GDM1 (cell line): Measurements from ENCODE around the gene SH3BGRL2.
A peak's percentile ranks its signal among the peaks of the same experiment; 100 is the strongest.
"Not testable (repeated sequence)": the region's sequence is repeated elsewhere in the genome, so short reads cannot be mapped to it uniquely, and the experiment has no call there.

ENCODE experiments used
- DNase-seq: peaks from one replicate; lab custom pipeline; 2025; lab: John Stamatoyannopoulos, UW

The SH3BGRL2 gene

GRCh38 chr6:79614326-79615305 is 16.5 kb upstream of the SH3BGRL2 start:
- no peak for DNase-seq

- no peak for DNase-seq
These were observed 13.6 kb upstream of the SH3BGRL2 start for GRCh38 chr6:79617518-79617941.

DNA sequence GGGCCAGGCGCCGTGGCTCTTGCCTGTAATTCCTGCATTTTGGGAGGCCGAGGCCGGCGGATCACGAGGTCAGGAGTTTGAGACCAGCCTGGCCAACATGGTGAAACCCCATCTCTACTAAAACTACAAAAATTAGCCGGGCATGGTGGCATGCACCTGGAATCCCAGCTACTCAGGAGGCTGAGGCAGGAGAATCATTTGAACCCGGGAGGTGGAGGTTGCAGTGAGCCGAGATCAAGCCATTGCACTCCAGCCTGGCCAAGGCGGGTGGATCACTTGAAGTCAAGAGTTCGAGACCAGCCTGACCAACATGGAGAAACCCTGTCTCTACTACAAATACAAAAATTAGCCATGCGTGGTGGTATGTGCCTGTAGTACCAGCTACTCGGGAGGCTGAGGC is 12.7 kb upstream of the SH3BGRL2 start:
- DNase-seq, result not testable (repeated sequence)

GRCh38 chr6:79621579-79621978 is 9.6 kb upstream of the SH3BGRL2 start:
- no peak for DNase-seq

GRCh38 chr6:79622364-79622763 is 8.8 kb upstream of the SH3BGRL2 start:
- DNase-seq, result no peak

DNA sequence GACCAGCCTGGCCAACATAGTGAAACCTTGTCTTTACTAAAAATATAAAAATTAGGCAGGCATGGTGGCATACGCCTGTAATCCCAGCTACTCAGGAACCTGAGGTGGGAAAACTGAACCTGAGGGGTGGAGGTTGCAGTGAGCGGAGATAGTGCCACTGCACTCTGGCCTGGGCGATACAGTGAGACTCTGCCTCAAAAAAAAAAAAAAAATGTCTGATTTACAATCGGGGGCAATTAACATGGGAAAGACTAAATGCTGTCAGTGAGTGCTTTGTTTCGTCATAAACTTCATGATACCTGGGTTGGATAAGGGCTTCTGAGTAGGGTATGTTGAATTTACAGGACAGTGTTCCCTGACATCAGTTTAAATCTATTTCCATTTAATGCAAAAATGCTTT is 8.0 kb upstream of the SH3BGRL2 start:
- DNase-seq, result no peak

DNA sequence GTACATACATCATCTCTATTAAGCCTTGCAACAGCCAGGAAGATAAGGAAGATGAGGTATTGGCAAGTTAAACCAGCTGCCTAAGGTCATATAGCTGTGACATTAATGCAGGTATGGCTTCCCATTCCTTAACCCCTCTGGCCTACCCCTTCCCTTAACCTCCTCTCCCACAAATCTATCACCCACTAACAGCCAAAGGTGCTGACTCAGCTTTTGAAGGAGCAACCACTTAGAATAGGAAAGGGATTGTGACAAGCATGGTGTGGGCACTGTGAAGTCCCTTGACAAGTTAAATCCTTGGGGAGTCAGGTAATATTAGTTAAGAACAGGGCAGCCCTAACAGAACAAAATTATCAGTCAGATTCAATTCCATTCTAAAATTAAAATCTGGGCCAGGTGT is 5.4 kb upstream of the SH3BGRL2 start:
- no peak for DNase-seq

DNA sequence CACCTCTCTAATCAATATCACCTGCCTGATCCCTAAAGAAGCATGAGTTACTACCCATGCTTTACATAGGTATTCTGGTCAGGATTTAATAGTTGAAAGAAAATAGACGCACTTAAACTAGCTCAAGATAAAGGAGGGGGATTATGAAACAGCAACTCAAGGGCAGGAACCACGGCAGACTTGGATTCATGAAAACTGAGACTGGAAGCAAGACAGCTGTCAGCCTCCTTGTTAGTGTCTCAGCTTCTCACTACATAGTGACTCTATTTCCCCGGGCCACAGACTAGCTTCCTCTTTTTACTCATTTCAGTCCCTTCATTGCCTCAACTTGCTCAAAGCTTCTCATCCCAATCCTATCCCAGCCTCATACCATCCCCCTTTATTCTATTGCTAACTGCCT is 4.3 kb upstream of the SH3BGRL2 start:
- no peak for DNase-seq

DNA sequence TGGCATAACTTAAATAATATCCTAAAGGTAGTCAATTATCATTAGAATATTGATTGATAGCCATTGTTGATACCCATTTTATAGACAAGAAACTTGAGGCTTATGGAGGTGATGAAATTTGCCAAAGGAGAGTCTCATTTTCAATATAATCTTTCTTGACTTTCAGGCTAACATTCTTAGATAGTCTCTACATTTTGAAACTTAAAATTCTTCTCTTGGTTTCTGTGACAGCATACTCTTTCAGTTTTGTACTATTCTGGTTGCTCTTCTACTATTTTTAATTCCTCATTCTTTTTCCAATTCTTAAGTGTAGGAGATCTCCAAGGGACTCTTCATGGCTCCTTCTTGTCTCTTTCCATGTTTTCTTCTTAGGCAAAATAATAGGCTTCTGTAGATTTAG is 3.7 kb upstream of the SH3BGRL2 start:
- no peak for DNase-seq

GRCh38 chr6:79628466-79629288 is 2.5 kb upstream of the SH3BGRL2 start:
- no peak for DNase-seq

DNA sequence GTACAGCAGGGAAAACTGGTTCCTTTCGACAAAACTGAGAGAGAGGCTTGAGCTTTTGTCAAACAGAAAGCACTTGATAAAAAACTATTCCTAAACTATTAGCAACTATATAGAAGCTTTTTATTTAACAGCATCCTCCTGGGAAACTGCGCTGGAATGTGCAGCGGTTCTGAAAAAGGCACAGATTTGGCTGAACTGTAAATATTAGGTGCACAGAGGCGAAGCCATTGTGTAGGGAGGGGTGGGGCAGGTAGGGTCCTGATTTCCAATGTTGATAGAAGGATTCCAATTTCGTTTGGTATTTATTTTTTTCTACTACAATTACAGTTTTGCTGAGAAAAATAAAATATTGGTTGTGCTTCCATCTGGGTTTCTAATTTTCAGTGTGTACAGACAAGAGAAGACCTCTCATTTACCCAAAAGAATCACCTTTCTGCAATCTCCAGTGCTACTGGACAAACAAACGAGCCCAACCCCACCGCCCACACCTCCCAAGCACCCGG is 698 bp upstream of the SH3BGRL2 start:
- no peak for DNase-seq

DNA sequence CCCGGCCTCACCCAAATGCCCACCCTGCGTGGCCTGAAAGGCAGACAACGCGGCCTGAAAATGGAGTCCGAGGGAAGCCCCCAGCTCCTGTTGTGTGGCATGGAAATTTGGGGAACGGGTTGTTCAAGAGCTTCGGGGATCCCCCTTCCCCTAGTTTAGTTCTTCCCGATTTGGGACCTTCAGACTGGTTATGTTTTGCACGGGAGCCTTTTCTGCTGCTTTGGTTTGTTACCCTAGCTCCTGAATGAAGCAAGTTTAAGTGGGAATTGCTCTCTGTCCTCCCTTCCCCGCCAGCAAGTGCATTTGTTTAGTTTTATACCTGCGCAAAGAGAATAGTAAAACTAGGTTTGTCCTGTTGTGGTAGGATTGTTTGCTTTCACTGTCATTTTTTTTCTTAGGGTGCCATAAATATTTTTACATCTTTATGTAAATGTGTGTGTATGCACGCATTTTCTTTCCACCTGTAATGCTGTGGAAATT is 604 bp downstream of the SH3BGRL2 start:
- DNase-seq, result no peak

DNA sequence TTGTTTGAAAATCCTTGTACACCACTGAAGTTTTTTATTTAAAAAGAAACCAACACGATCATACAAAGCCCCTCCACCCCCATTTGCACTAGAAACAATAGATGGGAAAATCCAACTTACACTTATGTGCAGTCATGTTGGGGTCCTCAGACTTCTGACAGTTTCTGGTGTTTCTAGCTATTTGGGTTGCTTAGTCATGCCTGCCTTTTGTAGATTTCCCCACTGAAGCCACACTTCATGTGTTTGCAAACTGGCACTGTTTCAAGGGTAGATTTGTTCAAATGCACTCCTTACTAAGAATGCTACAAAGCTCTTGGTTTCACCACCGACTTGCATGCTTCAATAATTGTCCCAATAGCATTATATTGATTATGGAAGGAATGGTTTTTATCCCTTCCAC is 1.5 kb downstream of the SH3BGRL2 start:
- peak; percentile 20 for DNase-seq

GRCh38 chr6:79634491-79635231 is 3.5 kb downstream of the SH3BGRL2 start:
- no peak for DNase-seq

GRCh38 chr6:79635232-79635543 is 4.1 kb downstream of the SH3BGRL2 start:
- DNase-seq, result no peak

- no peak for DNase-seq
These were observed 5.5 kb downstream of the SH3BGRL2 start for GRCh38 chr6:79636673-79637072.

GRCh38 chr6:79640146-79641111 is 9.3 kb downstream of the SH3BGRL2 start:
- DNase-seq, result no peak

DNA sequence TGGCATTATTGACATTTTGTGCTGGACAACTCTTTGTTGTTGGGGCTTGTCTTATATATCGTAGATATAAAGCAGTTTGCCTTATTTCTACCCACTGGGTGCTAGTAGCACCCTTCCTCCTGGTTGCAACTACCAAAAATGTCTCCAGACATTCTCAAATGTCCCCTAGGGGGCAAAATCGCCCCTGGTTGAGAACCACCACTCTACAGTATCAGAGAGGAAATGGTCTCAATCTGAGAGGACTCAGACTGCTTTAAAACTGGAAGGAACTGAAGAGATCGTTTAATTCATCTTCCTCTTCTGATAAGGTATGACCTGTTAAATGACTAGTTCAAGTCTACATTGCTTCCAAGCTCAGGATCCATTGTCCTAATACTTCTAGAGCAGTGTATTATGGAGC is 14.9 kb downstream of the SH3BGRL2 start:
- no peak for DNase-seq

DNA sequence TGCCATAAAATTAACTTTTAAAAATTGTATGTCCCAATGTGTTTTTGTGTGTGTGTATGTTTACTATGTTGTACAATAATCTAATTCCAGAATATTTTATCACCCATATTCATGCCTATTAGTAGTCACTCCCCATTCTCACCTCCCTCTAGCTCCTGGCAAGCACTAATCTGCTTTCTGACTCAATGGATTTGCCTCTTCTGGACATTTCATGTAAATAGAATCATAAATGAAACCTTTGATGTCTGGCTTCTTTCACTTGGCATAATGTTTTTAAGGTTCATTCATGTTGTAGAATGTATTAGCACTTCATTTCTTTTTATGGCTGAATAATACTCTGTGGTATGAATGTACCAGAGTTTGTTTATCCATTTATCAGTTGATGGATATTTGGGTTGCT is 15.4 kb downstream of the SH3BGRL2 start:
- DNase-seq, result no peak

- DNase-seq, result no peak
These were observed 16.6 kb downstream of the SH3BGRL2 start for GRCh38 chr6:79647741-79648140.

DNA sequence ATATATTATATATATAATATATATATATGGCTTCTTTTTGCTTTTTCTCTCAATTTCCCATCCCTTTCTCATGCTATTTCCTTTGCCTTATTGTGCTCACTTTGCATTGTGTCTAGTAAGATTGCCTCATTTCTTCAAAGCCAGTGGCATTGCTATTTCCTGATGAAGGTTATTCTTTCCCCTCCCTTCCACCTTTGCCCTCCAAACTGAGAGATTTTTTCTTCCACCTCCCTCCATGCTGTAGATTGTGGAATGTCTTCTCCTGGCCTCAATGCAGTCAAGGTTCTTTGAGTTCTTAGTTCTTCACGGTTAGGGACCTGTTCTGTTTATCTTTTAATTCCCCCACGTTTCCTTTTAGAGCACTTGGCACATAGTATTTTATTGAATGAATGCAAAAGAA is 17.2 kb downstream of the SH3BGRL2 start:
- no peak for DNase-seq
